H1 (cell line): ENCODE data around the gene KLF13. TPM values are rescaled to one million over a fixed set of nuclear protein-coding genes. Genes with fewer than 3 reads are reported as not detected.
A peak's percentile ranks its signal among the peaks of the same experiment; 100 is the strongest.

ENCODE experiments used
- CTCF ChIA-PET: fragments of 300-600 bp; sonication (Branson Sonifier 250); formaldehyde crosslinking; loops from one replicate; lab custom pipeline; 2021; ENCODE audit not compliant: partially characterized antibody; lab: Charles Lee
- POLR2A ChIA-PET: fragments of 300-600 bp; sonication (Branson Sonifier 250); formaldehyde crosslinking; loops from one replicate; lab custom pipeline; 2021; ENCODE audit warnings: inconsistent platforms; ENCODE audit not compliant: partially characterized antibody; lab: Charles Lee
- DNase-seq, 2 experiments: peaks; one replicate each; pipeline versions ENCODE4 v3.0.0 to v3.0.0-alpha.2; 2010 to 2022; ENCODE audit warnings: low spot score in 2 of 2, low read depth in 1 of 2, mixed read lengths in 1 of 2
- FAIRE-seq: peaks from 2 replicates; lab custom pipeline; 2011; peaks lifted over from hg19 to GRCh38; lab: Jason Lieb, UNC
- H2AFZ ChIP-seq: 2 replicates; pipeline ENCODE4 v1.8.1; 2012; ENCODE audit warnings: low read length, inconsistent platforms
- H2AK5ac ChIP-seq: 2 replicates; pipeline ENCODE4 v1.6.1; 2013; ENCODE audit warnings: low read depth, low read length
- H2BK120ac ChIP-seq: replicated peaks from 2 replicates; pipeline ENCODE3; 2013; ENCODE audit warnings: low read depth, low read length, inconsistent platforms
- H2BK12ac ChIP-seq: 2 replicates; pipeline ENCODE4 v1.6.1; 2013; ENCODE audit warnings: low read depth, low read length
- H2BK15ac ChIP-seq: 2 replicates; pipeline ENCODE4 v1.6.1; 2013; ENCODE audit warnings: low read length
- H2BK20ac ChIP-seq: 2 replicates; pipeline ENCODE4 v1.6.1; 2013; ENCODE audit warnings: low read length
- H2BK5ac ChIP-seq: 2 replicates; pipeline ENCODE4 v1.6.1; 2013; ENCODE audit warnings: low read depth, low read length
- H3K14ac ChIP-seq: 2 replicates; pipeline ENCODE4 v1.6.1; 2013; ENCODE audit warnings: inconsistent platforms; ENCODE audit not compliant: insufficient read length
- H3K18ac ChIP-seq: 2 replicates; pipeline ENCODE4 v1.6.1; 2013; ENCODE audit warnings: low read length; ENCODE audit errors: extremely low read depth
- H3K23ac ChIP-seq: 2 replicates; pipeline ENCODE4 v1.6.1; 2013; ENCODE audit warnings: inconsistent platforms; ENCODE audit not compliant: insufficient read length
- H3K23me2 ChIP-seq: 2 replicates; pipeline ENCODE4 v1.6.1; 2013; ENCODE audit warnings: low read depth, low read length
- H3K27ac ChIP-seq: 2 replicates; pipeline ENCODE4 v1.6.1; 2011; ENCODE audit warnings: low read depth, low read length, inconsistent platforms
- H3K27me3 ChIP-seq, 4 experiments: replicated peaks in 1 of 4; 1 replicate in 1 of 4; 2 replicates in 3 of 4; pipeline versions ENCODE4 v1.6.1 to v1.8.1; 2011 to 2013; ENCODE audit warnings: low read length in 3 of 4, mild to moderate bottlenecking in 3 of 4, inconsistent platforms in 2 of 4, mixed read lengths in 2 of 4, moderate library complexity in 1 of 4; ENCODE audit not compliant: control insufficient read depth in 3 of 4, insufficient read depth in 3 of 4; ENCODE audit errors: extremely low read depth in 1 of 4
- H3K36me3 ChIP-seq, 4 experiments: 2 replicates each; pipeline versions ENCODE4 v1.6.1 to v1.8.1; 2011 to 2013; ENCODE audit warnings: mild to moderate bottlenecking in 4 of 4, low read length in 3 of 4, moderate library complexity in 2 of 4, control low read depth in 1 of 4, inconsistent platforms in 1 of 4; ENCODE audit not compliant: insufficient read depth in 4 of 4, control insufficient read depth in 2 of 4
- H3K4ac ChIP-seq: replicated peaks from 2 replicates; pipeline ENCODE3; 2013; ENCODE audit warnings: low read length, low read depth, mixed read lengths, inconsistent platforms; ENCODE audit not compliant: insufficient read length
- H3K4me1 ChIP-seq, 4 experiments: replicated peaks in 1 of 4; 1 replicate in 1 of 4; 2 replicates in 3 of 4; pipeline versions ENCODE4 v1.6.1 to v1.8.1; 2011 to 2013; ENCODE audit warnings: low read length in 3 of 4, inconsistent platforms in 2 of 4, mixed read lengths in 1 of 4; ENCODE audit not compliant: insufficient read depth in 4 of 4, control insufficient read depth in 3 of 4
- H3K4me2 ChIP-seq, 2 experiments: 2 replicates each; pipeline versions ENCODE4 v1.6.1 to v1.8.1; 2011 to 2013; ENCODE audit warnings: low read depth in 2 of 2, low read length in 2 of 2, control low read depth in 1 of 2, inconsistent platforms in 1 of 2, mild to moderate bottlenecking in 1 of 2; ENCODE audit not compliant: insufficient read depth in 1 of 2
- H3K4me3 ChIP-seq, 4 experiments: fragments of 200-600, 300-600 bp in 1 of 4; sonication (generic), shearing (Covaris generic), sonication (Bioruptor Twin) in 1 of 4; 2 replicates each; pipeline versions ENCODE4 v1.5.1 to v1.8.1; 2011 to 2016; ENCODE audit warnings: low read length in 4 of 4, low read depth in 3 of 4, control low read depth in 2 of 4, inconsistent platforms in 2 of 4, mild to moderate bottlenecking in 2 of 4, mixed read lengths in 1 of 4, moderate library complexity in 1 of 4; ENCODE audit not compliant: insufficient read depth in 2 of 4; ENCODE audit errors: extremely low read depth in 1 of 4
- H3K56ac ChIP-seq: replicated peaks from 2 replicates; pipeline ENCODE3; 2013; ENCODE audit warnings: low read depth, mild to moderate bottlenecking, mixed read lengths, low read length, inconsistent platforms; ENCODE audit not compliant: insufficient read length
- H3K79me1 ChIP-seq: 2 replicates; pipeline ENCODE4 v1.6.1; 2013; ENCODE audit warnings: low read depth, low read length, control low read depth
- H3K79me2 ChIP-seq, 2 experiments: 2 replicates each; pipeline versions ENCODE4 v1.6.1 to v1.8.1; 2012 to 2013; ENCODE audit warnings: low read length in 2 of 2, mild to moderate bottlenecking in 2 of 2, inconsistent platforms in 1 of 2; ENCODE audit not compliant: insufficient read depth in 2 of 2, control insufficient read depth in 1 of 2
- H3K9ac ChIP-seq, 4 experiments: replicated peaks in 1 of 4; 1 replicate in 1 of 4; 2 replicates in 3 of 4; pipeline versions ENCODE4 v1.6.1 to v1.8.1; 2011 to 2013; ENCODE audit warnings: low read depth in 3 of 4, low read length in 3 of 4, control low read depth in 2 of 4, mild to moderate bottlenecking in 2 of 4, moderate library complexity in 2 of 4, inconsistent platforms in 1 of 4; ENCODE audit errors: extremely low read depth in 1 of 4
- H3K9me3 ChIP-seq, 2 experiments: 2 replicates each; pipeline versions ENCODE4 v1.6.1 to v1.8.1; 2012 to 2013; ENCODE audit warnings: mild to moderate bottlenecking in 2 of 2, moderate library complexity in 2 of 2, control low read depth in 1 of 2, inconsistent platforms in 1 of 2, low read depth in 1 of 2, low read length in 1 of 2, mixed read lengths in 1 of 2; ENCODE audit not compliant: insufficient read depth in 2 of 2
- H4K20me1 ChIP-seq, 2 experiments: replicated peaks in 1 of 2; 2 replicates each; pipeline versions ENCODE3 to v1.8.1; 2011 to 2013; ENCODE audit warnings: inconsistent platforms in 2 of 2, low read length in 2 of 2, mild to moderate bottlenecking in 1 of 2; ENCODE audit not compliant: insufficient read depth in 2 of 2, control insufficient read depth in 1 of 2
- H4K5ac ChIP-seq: 2 replicates; pipeline ENCODE4 v1.6.1; 2013; ENCODE audit warnings: low read length, low read depth, mixed read lengths, inconsistent platforms; ENCODE audit not compliant: insufficient read length
- H4K8ac ChIP-seq: 2 replicates; pipeline ENCODE4 v1.8.0; 2013; ENCODE audit warnings: mild to moderate bottlenecking, moderate library complexity, low read length, inconsistent platforms; ENCODE audit not compliant: insufficient read depth; ENCODE audit errors: extremely low read depth
- H4K91ac ChIP-seq: replicated peaks from 2 replicates; pipeline ENCODE3; 2013; ENCODE audit warnings: low read length, mixed read lengths, inconsistent platforms; ENCODE audit not compliant: insufficient read length
- ASH2L ChIP-seq: fragments of 200-600, 300-600 bp; sonication (generic); IDR thresholded peaks from one replicate; pipeline ENCODE4 v1.7.1; 2017; ENCODE audit warnings: low read length
- EZH2 ChIP-seq: fragments of 200-600 bp; sonication (generic); IDR thresholded peaks from 2 replicates; pipeline ENCODE4 v1.7.1; 2012; ENCODE audit warnings: low read depth, mild to moderate bottlenecking, moderate library complexity, low read length, inconsistent platforms; ENCODE audit not compliant: severe bottlenecking
- JUND ChIP-seq: IDR thresholded peaks from 2 replicates; pipeline ENCODE4 v1.6.1; 2011; ENCODE audit warnings: mild to moderate bottlenecking, improper control_type of control experiment, low read length
- RBBP5 ChIP-seq: IDR thresholded peaks from 2 replicates; pipeline ENCODE4 v1.7.1; 2012; ENCODE audit warnings: low read depth, mild to moderate bottlenecking, inconsistent platforms, low read length, moderate library complexity, borderline replicate concordance
- TBP ChIP-seq: IDR thresholded peaks from 2 replicates; pipeline ENCODE4 v1.6.1; 2011; ENCODE audit warnings: low read depth, low read length, improper control_type of control experiment
- ZNF274 ChIP-seq: IDR thresholded peaks from 2 replicates; pipeline ENCODE4 v1.7.0; 2012; ENCODE audit warnings: low read length, borderline replicate concordance; ENCODE audit errors: extremely low read depth
- WGBS, 2 experiments: shearing (Covaris generic) in 1 of 2; methylation state at CpG; one replicate each; pipeline versions ENCODE4 v1.1.6 to v1.1.7; 2013 to 2015; ENCODE audit warnings: low lambda C conversion rate in 2 of 2, mixed read lengths in 2 of 2, inconsistent platforms in 1 of 2, low coverage in 1 of 2, missing lambda C conversion rate in 1 of 2; ENCODE audit not compliant: insufficient replicate concordance in 2 of 2, insufficient coverage in 1 of 2, insufficient read length in 1 of 2; ENCODE audit errors: extremely low coverage in 1 of 2, missing lambda C conversion rate in 1 of 2; 5-methylcytosine and 5-hydroxymethylcytosine counted together
- polyA plus RNA-seq, 7 experiments: library from polyadenylated mRNA; depleted of rRNA in 3 of 7; stranded (reverse) in 5 of 7; unstranded in 2 of 7; fragments of >200 nt in 5 of 7; fragments of 200-250 nt in 2 of 7; gene quantifications; 1 replicate in 5 of 7; 2 replicates in 1 of 7; 4 replicates in 1 of 7; pipeline versions ENCODE4 v1.2.1 to v1.2.3, GENCODE V29; 2011 to 2013; ENCODE audit warnings: missing spikeins in 2 of 7, mixed read lengths in 2 of 7
- total RNA-seq: library from RNA; stranded (reverse); fragmentation: NEBNext Ultra II Directional; extraction: Animal tissue kit (Norgen Biotek cat#: 25700); gene quantifications from 2 replicates; pipeline ENCODE4 v1.2.1, GENCODE V29; 2021
- TF ChIP-seq, protein P1 (sequence below): IDR thresholded peaks from 2 replicates; pipeline ENCODE4 v1.6.1; 2012; ENCODE audit warnings: inconsistent platforms

The KLF13 gene
- total and polyA plus RNA-seq, 2 of the 8 experiments (the other 6 are each of a cell fraction or from before 2014, with no cell fraction given), result 18.3 to 33.4 TPM

DNA sequence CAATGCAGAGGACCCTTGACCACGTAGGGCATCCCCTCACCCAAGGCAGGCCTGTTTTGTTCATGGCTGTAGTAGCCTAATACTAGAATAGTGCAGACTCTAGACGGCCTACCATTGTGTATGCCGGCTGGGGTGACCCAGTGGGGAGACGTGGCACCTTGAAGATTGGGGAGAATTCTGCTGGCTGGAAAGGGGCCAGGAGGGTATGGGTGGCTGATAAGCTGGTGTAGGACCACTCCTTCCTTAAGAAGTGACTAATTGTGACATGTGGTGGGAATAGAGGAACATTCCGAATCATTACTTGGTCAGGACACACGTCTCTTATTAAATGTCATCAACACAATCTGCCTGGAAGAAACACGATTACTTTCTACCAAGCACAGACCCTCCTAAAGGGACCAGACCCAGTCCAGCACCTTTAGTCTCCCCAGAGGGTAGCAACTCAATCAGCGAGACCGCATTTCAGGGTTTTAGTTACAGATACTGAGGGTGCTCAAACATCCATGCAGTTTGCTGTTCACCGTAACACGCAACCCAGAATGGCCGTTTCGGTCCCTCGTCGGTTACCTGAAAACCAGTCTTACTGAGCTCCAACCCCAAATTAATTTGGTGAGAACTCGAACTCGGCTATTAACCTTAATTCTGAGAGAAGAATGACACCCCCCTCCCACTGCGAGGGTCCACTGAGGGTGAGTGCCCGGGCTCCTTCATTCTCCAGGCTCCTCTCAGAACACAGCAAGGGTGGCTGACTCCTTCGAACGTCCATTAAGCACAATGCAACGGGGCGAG is 1.6 kb upstream of the KLF13 start:
- H3K27ac ChIP-seq, result no peak overlapping the region
- H3K9ac ChIP-seq, result no peak overlapping the region
- H3K4me3 ChIP-seq, result peak overlapping the region; percentile 53 to 83 (median 74)
- H3K18ac ChIP-seq, result peak overlapping the region; percentile 51; the same call in 1 of the 2 replicates
- H3K23ac ChIP-seq, result no peak overlapping the region
- peaks cover 3 to 4% of the 10 kb centered on the region in 2 experiments; a peak in 1 of 4 replicates for H3K9me3 ChIP-seq
- peaks cover 6% of the 10 kb centered on the region for H3K79me1 ChIP-seq
- WGBS, 2 experiments, result 61% methylated on average over 23 of the region's 23 CpGs; no CpG with 5 or more reads in 1 of the 2 experiments
- no peak overlapping the region for H2BK15ac ChIP-seq
- TF ChIP-seq ZNF274, result no peak
- peak; percentile 21 for TF ChIP-seq EZH2
- no peak for TF ChIP-seq JUND
- TF ChIP-seq, protein P1, sequence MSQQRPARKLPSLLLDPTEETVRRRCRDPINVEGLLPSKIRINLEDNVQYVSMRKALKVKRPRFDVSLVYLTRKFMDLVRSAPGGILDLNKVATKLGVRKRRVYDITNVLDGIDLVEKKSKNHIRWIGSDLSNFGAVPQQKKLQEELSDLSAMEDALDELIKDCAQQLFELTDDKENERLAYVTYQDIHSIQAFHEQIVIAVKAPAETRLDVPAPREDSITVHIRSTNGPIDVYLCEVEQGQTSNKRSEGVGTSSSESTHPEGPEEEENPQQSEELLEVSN, result no peak
- no peak for TF ChIP-seq TBP
- TF ChIP-seq ASH2L, result no peak
- no peak for TF ChIP-seq RBBP5
- H3K14ac ChIP-seq, result no peak overlapping the region
- H3K56ac ChIP-seq, result peak overlapping the region; percentile 42
- no peak overlapping the region for H2BK20ac ChIP-seq
- no peak overlapping the region for H2BK5ac ChIP-seq
- no peak overlapping the region for H4K5ac ChIP-seq
- peaks cover 3 to 12% (median 5%) of the 10 kb centered on the region in 4 experiments for H3K4me1 ChIP-seq
- H4K8ac ChIP-seq, result no peak overlapping the region
- no peak overlapping the region for H2BK120ac ChIP-seq
- no peaks in the 10 kb centered on the region for H3K36me3 ChIP-seq
- H3K27me3 ChIP-seq, result peaks cover 0 to 7% (median 3%) of the 10 kb centered on the region in 4 experiments; a peak in 3 of 7 replicates
- no peak overlapping the region for H4K91ac ChIP-seq
- 0 out of 2 replicates have a peak overlapping the region, but pooled peaks have one; percentile 42 for H2BK12ac ChIP-seq
- DNase-seq (no peak), FAIRE-seq (peak; percentile 36)
- peaks cover 15% of the 10 kb centered on the region; the same call in 1 of the 2 replicates for H3K23me2 ChIP-seq
- peaks cover 0 to 6% of the 10 kb centered on the region in 2 experiments; a peak in 2 of 4 replicates for H3K79me2 ChIP-seq
- no peak overlapping the region for H2AFZ ChIP-seq
- peak overlapping the region; percentile 81 to 87 for H3K4me2 ChIP-seq
- no peak overlapping the region for H2AK5ac ChIP-seq
- H4K20me1 ChIP-seq, result peaks cover 6% of the 10 kb centered on the region in 2 experiments
- POLR2A ChIA-PET, result interaction anchor here (0.6 to 2.0 kb wide), 3 partner anchors 16 to 72 kb away, joined by 3 to 4 read pairs (median 4); no protein-coding TSS in a partner anchor
- H3K4ac ChIP-seq, result no peak overlapping the region
- CTCF ChIA-PET, result interaction anchor here (1.3 to 3.3 kb wide), 2 partner anchors 12 to 164 kb away, joined by 3 to 10 read pairs; no protein-coding TSS in a partner anchor
